PFSK-1 (cell line): ENCODE data around the gene SRD5A3.

Source experiments
- SIN3A ChIP-seq: IDR thresholded peaks from 2 replicates; pipeline ENCODE4 v1.6.1; 2012; ENCODE audit warnings: mild to moderate bottlenecking, low read length, moderate library complexity, borderline replicate concordance; ENCODE audit not compliant: insufficient read depth
- TAF1 ChIP-seq: IDR thresholded peaks from 2 replicates; pipeline ENCODE4 v1.6.1; 2012; ENCODE audit warnings: low read length, control low read depth, borderline replicate concordance; ENCODE audit not compliant: insufficient read depth

DNA sequence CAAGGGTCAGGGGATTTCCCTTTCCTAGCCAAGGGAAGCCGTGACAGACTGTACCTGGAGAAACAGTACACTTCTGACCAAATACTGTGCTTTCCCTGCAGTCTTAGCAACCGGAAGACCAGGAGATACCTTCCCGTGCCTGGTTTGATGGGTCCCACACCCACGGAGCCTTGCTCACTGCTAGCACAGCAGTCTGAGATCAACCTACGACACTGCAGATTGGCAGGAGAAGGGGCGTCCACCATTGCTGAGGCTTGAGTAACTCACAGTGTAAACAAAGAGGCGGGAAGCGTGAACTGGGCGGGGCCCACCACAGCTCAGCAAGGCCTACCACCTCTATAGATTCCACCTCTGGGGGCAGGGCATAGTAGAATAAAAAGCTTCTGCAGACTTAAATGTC, 48.7 kb upstream of the SRD5A3 start:
- TF ChIP-seq SIN3A (no peak), TAF1 (no peak)
